ENCODE data around the gene LHPP. TPM values are rescaled to one million over a fixed set of nuclear protein-coding genes. Genes with fewer than 3 reads are reported as not detected.

The LHPP gene
- total RNA-seq, 1 donor from 2014 or later, result 2.6 TPM

GRCh38 chr10:124640538-124641231, 179.1 kb downstream of the LHPP start:
- DNase-seq (ENCODE audit: low read depth in 2 of 2), result no peak

- DNase-seq (ENCODE audit: low read depth in 2 of 2), result peak in 1 of 2 donors; percentile 19
Observed at GRCh38 chr10:124641282-124642087, 179.9 kb downstream of the LHPP start.

GRCh38 chr10:124642088-124642710, 180.6 kb downstream of the LHPP start:
- no peak for DNase-seq (ENCODE audit: low read depth in 2 of 2)

GRCh38 chr10:124643330-124644009, 181.8 kb downstream of the LHPP start:
- no peak for DNase-seq (ENCODE audit: low read depth in 2 of 2)

GRCh38 chr10:124644236-124644635, 182.6 kb downstream of the LHPP start:
- DNase-seq (ENCODE audit: low read depth in 2 of 2), result no peak

- no peak for DNase-seq (ENCODE audit: low read depth in 2 of 2)
Observed at GRCh38 chr10:124644771-124645415, 183.3 kb downstream of the LHPP start.

- DNase-seq (ENCODE audit: low read depth in 2 of 2), result no peak
Observed at GRCh38 chr10:124645467-124646095, 184.0 kb downstream of the LHPP start.

GRCh38 chr10:124646483-124647352, 185.1 kb downstream of the LHPP start:
- peak; percentile 49 to 92 for DNase-seq (ENCODE audit: low read depth in 2 of 2)

GRCh38 chr10:124647421-124648130, 186.0 kb downstream of the LHPP start:
- peak; percentile 56 to 60 for DNase-seq (ENCODE audit: low read depth in 2 of 2)

- DNase-seq (ENCODE audit: low read depth in 2 of 2), result no peak
Observed at GRCh38 chr10:124648131-124648475, 186.5 kb downstream of the LHPP start.

- DNase-seq (ENCODE audit: low read depth in 2 of 2), result peak; percentile 88 to 91
Observed at GRCh38 chr10:124648738-124649137, 187.1 kb downstream of the LHPP start.

GRCh38 chr10:124649214-124649613, 187.6 kb downstream of the LHPP start:
- no peak for DNase-seq (ENCODE audit: low read depth in 2 of 2)

- DNase-seq (ENCODE audit: low read depth in 2 of 2), result no peak
Observed at GRCh38 chr10:124650263-124650662, 188.6 kb downstream of the LHPP start.

GRCh38 chr10:124650820-124651401, 189.3 kb downstream of the LHPP start:
- no peak for DNase-seq (ENCODE audit: low read depth in 2 of 2)

- DNase-seq (ENCODE audit: low read depth in 2 of 2), result no peak
Observed at GRCh38 chr10:124651402-124651891, 189.8 kb downstream of the LHPP start.

- no peak for DNase-seq (ENCODE audit: low read depth in 2 of 2)
Observed at GRCh38 chr10:124652200-124652599, 190.6 kb downstream of the LHPP start.

- no peak for DNase-seq (ENCODE audit: low read depth in 2 of 2)
Observed at GRCh38 chr10:124652701-124653100, 191.1 kb downstream of the LHPP start.

- DNase-seq (ENCODE audit: low read depth in 2 of 2), result no peak
Observed at GRCh38 chr10:124653311-124653710, 191.7 kb downstream of the LHPP start.

All from lung microvascular endothelial cell (primary cell).